Left lobe of liver (tissue), 2 donors: Measurements from ENCODE around the gene TCIRG1. TPM values are rescaled to one million over a fixed set of nuclear protein-coding genes. Genes with fewer than 3 reads are reported as not detected.

Experiments
- ATAC-seq: fragments of 200-7000 bp; cut with Tn5 transposase; one replicate; pipeline ENCODE4 v1.9.1; 2020; ENCODE audit warnings: mild to moderate bottlenecking, moderate library complexity
- DNase-seq: peaks from one replicate; pipeline ENCODE4 v3.0.0-alpha.2; 2020; ENCODE audit warnings: low spot score
- total RNA-seq: library from RNA; stranded (reverse); gene quantifications from one replicate; pipeline ENCODE4 v1.2.1, GENCODE V29; 2021
- donor health status: DM: no; HTN: no; CAD: no; lungs with moderate emphysema.
- donor health status: DM: no; HTN: yes; CAD: no.

Gene TCIRG1
- total RNA-seq, 1 donor from 2014 or later, result 66.5 TPM

GRCh38 chr11:68049509-68050370 lies 10.9 kb downstream of the TCIRG1 start:
- DNase-seq (peak; percentile 46), ATAC-seq (no peak)

- no peak for DNase-seq
- ATAC-seq, result no peak
These were observed 11.6 kb downstream of the TCIRG1 start for GRCh38 chr11:68050371-68050841.

- peak; percentile 9 for ATAC-seq
- DNase-seq, result no peak
These were observed 12.6 kb downstream of the TCIRG1 start for GRCh38 chr11:68051191-68052136.

GRCh38 chr11:68052137-68052873 lies 13.5 kb downstream of the TCIRG1 start:
- no peak for ATAC-seq

GRCh38 chr11:68053117-68053516 lies 14.3 kb downstream of the TCIRG1 start:
- DNase-seq, result no peak
- peak; percentile 13 for ATAC-seq

More at GRCh38 chr11:68052137-68052873, 13.5 kb downstream of the TCIRG1 start:
- no peak for DNase-seq

- DNase-seq (no peak), ATAC-seq (no peak)
These were observed 15.4 kb downstream of the TCIRG1 start for GRCh38 chr11:68053981-68054812.

GRCh38 chr11:68056317-68057285 lies 17.8 kb downstream of the TCIRG1 start:
- ATAC-seq (no peak), DNase-seq (no peak)

- no peak for ATAC-seq
- no peak for DNase-seq
These were observed 19.0 kb downstream of the TCIRG1 start for GRCh38 chr11:68057807-68058206.

- no peak for ATAC-seq
- no peak for DNase-seq
These were observed 22.7 kb downstream of the TCIRG1 start for GRCh38 chr11:68061508-68061907.

GRCh38 chr11:68064926-68065325 lies 26.1 kb downstream of the TCIRG1 start:
- no peak for DNase-seq
- peak; percentile 11 for ATAC-seq

- DNase-seq (no peak), ATAC-seq (no peak)
These were observed 27.0 kb downstream of the TCIRG1 start for GRCh38 chr11:68065841-68066240.

GRCh38 chr11:68066742-68067141 lies 27.9 kb downstream of the TCIRG1 start:
- ATAC-seq (peak; percentile 68), DNase-seq (no peak)

GRCh38 chr11:68067991-68068390 lies 29.2 kb downstream of the TCIRG1 start:
- ATAC-seq (no peak), DNase-seq (peak; percentile 11)

GRCh38 chr11:68071281-68072048 lies 32.6 kb downstream of the TCIRG1 start:
- DNase-seq (peak; percentile 40), ATAC-seq (no peak)

GRCh38 chr11:68074584-68075352 lies 35.9 kb downstream of the TCIRG1 start:
- peak; percentile 63 for ATAC-seq
- DNase-seq, result peak; percentile 47

GRCh38 chr11:68076371-68077042 lies 37.7 kb downstream of the TCIRG1 start:
- peak; percentile 33 for ATAC-seq
- DNase-seq, result no peak
